Measurements from ENCODE around the gene CNPY1.
"Not testable (repeated sequence)": the region's sequence is repeated elsewhere in the genome, so short reads cannot be mapped to it uniquely, and the experiment has no call there.

CNPY1 gene

DNA sequence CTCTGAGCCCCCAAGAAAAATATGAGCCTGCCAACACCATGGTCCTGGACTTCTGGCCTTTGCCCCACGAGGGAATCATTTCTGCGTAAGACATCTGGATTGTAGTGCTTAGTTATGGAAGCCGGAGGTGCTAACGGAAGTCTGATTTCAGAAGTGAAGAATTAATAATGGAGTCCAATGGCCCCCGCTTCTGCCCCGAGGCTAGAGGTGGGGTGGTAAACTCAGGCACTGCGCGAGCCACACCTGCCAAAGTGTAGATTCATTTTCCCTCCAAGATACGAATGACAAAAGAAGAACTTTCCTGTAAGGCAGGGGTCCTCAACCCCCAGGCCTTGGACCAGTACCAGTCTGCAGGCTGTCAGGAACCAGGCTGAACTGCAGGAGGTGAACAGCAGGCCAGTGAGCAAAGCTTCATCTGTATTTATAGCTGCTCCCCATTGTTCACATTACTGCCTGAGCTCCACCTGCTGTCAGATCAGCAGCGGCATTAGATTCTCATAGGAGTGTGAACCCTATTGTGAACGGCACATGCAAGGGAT, 22.3 kb downstream of the CNPY1 start:
- TF ChIP-seq ZNF274 (IDR thresholded peaks at IDR 0.05; ENCODE audit: low read depth, low read length): no peak
- no peak overlapping the region for H3K4me3 ChIP-seq (ENCODE audit: low read length)

DNA sequence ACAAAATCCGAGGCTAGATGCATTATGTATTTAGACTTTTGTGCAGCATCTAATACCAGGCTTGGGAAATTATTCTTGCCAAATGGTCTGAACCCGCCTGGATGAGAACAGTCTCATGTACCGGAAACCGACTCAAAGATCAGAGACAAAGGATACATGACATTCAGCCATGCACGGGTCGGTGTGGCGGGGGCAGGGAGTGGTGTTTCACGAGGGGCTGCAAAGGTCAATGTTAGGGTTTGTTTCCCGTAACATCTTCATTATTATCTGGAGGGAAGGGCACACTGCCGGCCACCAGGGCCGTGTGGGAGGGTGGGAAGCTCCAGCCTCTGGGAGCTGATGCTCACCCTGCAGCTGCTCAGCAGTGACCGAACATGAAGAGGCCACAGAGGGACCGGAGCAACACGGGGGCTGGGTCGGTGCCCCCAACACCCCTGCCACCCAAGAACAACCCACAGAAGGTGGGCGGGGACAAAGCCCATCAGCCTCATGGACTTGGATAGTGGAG, 23.1 kb downstream of the CNPY1 start:
- no peak for TF ChIP-seq ZNF274 (IDR thresholded peaks at IDR 0.05; ENCODE audit: low read depth, low read length)
- H3K4me3 ChIP-seq (ENCODE audit: low read length): no peak overlapping the region

GRCh38 chr7:155521743-155522398, 24.5 kb downstream of the CNPY1 start:
- no peak overlapping the region for H3K4me3 ChIP-seq (ENCODE audit: low read length)
- TF ChIP-seq ZNF274 (IDR thresholded peaks at IDR 0.05; ENCODE audit: low read depth, low read length): no peak

DNA sequence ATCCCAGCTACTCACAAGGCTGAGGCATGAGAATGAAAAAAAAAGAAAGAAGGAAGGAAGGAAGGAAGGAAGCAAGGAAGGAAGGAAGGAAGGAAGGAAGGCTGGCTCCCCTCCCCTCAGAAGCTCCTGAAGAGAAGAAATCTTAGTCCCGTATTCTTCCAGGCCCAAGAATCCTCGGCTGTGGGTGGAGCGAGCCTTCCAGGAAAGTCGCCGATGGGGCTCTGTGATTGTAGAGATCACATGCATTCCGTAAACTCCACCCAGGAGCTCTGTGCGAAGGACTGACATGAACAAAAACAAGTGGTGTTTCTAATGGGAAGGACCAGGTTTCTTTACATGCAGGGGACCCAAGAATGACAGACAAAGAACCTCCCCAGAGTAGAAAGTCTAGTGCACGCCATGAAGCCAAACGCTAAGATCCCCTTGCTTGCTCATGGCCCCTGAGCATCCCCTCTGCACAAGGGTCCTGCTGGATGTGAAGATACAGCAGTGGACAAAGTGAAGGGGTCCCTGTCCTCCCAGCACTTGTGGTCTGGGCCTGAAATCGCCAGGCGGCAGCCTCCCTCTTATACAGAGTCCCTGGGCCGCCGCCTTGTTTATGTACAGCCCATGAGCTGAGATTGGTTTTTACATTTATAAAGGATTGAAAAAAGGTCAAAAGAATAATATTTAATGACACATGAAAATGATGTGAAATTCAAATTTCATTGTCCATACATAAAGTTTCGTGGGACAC, 25.2 kb downstream of the CNPY1 start:
- H3K4me3 ChIP-seq (ENCODE audit: low read length): no peak overlapping the region
- TF ChIP-seq ZNF274 (IDR thresholded peaks at IDR 0.05; ENCODE audit: low read depth, low read length): no peak

- TF ChIP-seq ZNF274 (IDR thresholded peaks at IDR 0.05; ENCODE audit: low read depth, low read length): no peak
- H3K4me3 ChIP-seq (ENCODE audit: low read length): no peak overlapping the region
Observed at GRCh38 chr7:155520114-155520513, 26.2 kb downstream of the CNPY1 start.

DNA sequence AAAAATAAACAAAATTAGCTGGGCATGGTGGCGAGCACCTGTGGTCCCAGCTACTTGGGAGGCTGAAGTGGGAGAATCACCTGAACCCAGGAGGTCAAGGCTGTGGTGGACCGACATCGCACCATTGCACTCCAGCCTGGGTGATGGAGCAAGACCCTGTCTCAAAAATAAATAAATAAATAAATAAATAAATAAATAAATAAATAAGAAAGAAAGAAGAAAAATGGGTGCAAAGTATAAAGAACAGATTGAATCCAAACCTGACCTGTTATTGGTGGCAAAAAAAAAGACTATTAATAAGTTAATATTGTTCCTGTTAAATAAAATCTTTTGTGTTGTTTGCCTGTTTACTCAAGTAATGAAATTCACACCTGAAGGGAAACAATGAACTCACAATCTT, 27.0 kb downstream of the CNPY1 start:
- not testable (repeated sequence) for H3K4me3 ChIP-seq (ENCODE audit: low read length)

DNA sequence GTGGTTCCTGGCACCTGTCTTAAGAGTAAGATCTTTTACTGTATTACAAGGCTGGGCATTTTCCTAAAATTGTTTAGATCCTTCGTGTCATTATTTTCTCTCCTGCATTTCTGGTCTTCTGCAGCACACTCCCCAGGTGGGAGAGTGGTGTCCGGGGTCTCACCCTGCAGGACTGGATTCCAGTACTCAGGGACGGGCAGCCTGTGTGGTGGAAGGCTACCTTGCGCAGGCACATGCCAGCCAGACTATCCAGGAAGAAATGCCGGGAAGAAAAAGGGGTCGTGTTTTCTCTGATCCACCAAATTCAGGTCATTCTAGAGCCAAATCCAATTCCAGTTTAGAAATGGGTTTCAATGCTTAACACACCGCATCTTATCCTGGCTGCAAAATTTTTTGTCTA, 27.7 kb downstream of the CNPY1 start:
- H3K4me3 ChIP-seq (ENCODE audit: low read length): no peak overlapping the region
- TF ChIP-seq ZNF274 (IDR thresholded peaks at IDR 0.05; ENCODE audit: low read depth, low read length): no peak

DNA sequence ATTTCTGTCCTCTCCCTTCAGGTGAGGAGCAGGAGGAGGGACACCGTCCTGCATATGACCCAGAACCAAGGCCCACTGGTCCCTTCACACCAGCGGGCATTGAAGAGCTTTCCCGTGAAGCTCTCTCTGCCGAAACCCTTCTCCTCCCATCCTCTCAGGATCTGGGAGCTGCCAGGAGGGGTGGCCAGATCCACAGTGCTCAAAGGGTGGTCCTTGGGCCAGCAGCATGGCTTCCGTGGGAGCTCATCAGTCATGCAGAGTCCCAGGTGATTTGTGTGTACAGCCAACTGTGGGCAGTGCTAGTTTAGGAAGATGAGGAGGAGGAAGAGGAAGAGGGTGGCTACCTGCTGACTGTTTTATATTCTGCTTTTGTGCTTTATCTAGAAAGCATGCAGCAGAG, 28.4 kb downstream of the CNPY1 start:
- no peak for TF ChIP-seq ZNF274 (IDR thresholded peaks at IDR 0.05; ENCODE audit: low read depth, low read length)
- H3K4me3 ChIP-seq (ENCODE audit: low read length): no peak overlapping the region

DNA sequence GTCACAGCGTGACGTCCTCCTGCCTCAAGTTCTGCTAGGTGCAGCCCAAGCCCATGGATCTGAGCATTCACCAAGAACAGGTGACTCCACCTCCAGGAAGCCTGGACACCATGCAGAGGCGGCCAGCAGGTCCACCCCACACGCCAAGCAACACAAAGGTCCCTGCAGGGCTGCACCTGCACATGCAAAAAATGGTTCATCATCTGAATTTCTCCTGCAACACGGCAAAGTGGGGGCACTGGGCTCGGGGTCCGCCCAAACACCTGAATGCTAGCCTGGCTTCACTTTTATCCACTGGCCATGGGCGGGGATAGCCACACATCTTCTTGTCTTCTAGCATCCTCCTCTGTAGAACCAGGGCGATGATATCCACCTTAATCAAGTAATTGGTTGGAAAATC, 28.9 kb downstream of the CNPY1 start:
- H3K4me3 ChIP-seq (ENCODE audit: low read length): no peak overlapping the region
- TF ChIP-seq ZNF274 (IDR thresholded peaks at IDR 0.05; ENCODE audit: low read depth, low read length): no peak

- H3K4me3 ChIP-seq (ENCODE audit: low read length): no peak overlapping the region
- TF ChIP-seq ZNF274 (IDR thresholded peaks at IDR 0.05; ENCODE audit: low read depth, low read length): no peak
Observed at GRCh38 chr7:155516466-155516865, 29.9 kb downstream of the CNPY1 start.

DNA sequence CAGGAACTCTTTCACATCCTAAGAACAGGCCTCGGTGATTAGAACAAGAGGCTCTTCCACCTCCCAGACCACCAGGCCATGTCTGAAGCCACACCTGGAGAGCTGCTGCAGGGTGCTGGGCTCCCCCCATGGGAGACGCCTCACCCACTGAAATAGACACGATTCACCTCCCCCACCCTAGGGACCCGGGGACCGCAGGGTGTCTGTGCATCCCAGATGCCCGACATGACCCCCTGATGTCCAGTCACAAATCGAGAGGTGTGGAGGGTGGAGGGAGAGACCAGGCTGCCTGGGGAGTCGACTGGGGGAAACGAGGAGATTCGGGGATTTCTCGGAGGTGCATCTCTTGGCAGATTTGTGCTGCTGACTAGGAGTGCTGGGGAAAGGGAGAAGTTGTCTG, 31.0 kb downstream of the CNPY1 start:
- no peak overlapping the region for H3K4me3 ChIP-seq (ENCODE audit: low read length)
- no peak for TF ChIP-seq ZNF274 (IDR thresholded peaks at IDR 0.05; ENCODE audit: low read depth, low read length)

DNA sequence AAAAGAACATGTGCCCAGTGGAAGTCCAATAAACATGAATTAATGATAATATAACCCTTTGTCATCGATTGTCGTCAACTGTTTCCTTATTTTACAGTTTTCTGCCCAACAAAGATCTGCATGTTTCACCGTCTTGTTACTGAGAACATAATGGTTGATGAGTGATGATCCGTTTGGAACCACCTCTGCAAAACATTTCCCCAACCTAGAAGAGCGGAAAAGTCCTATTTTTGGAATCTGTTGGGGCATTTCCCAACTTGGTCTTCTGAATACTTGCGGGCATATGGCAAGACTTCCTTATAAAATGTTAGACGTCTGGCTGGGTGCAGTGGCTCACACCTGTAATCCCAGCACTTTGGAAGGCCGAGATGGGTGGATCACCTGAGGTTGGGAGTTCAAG, 32.1 kb downstream of the CNPY1 start:
- TF ChIP-seq ZNF274 (IDR thresholded peaks at IDR 0.05; ENCODE audit: low read depth, low read length): no peak
- H3K4me3 ChIP-seq (ENCODE audit: low read length): no peak overlapping the region

DNA sequence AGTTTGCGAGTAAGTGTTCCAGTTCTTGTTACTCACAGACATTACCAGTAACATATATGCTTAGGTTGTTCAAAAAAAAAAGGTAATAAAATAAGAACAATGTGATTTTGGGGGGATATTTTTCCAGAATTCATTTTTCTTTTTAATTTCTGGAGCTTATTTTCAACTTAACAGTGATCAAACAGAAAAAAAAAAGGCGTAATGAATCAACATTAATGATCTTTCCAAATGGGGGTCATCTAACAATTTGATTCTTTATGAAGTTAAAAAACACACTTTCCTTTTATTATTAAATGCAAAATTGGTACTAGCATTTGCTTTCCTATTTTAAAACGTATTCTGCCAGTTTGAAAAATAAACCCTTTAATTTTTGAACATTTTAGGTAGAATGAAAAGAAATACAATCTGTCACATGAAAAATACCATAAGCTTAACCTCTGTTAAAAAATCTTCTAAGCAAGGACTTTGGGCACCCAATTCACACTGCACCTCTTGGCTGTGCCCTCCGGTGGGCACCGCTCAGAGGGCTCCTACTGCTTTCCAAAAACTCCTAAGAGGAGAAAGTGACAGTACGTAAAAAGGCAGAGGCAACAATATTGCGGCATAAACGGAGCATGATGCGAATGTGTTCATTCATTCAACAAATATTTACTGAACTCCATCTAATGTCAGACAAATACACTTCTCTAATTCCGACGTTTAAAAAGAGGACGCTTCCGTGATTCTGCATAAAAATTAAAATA, 32.6 kb downstream of the CNPY1 start:
- no peak for TF ChIP-seq ZNF274 (IDR thresholded peaks at IDR 0.05; ENCODE audit: low read depth, low read length)
- no peak overlapping the region for H3K4me3 ChIP-seq (ENCODE audit: low read length)

DNA sequence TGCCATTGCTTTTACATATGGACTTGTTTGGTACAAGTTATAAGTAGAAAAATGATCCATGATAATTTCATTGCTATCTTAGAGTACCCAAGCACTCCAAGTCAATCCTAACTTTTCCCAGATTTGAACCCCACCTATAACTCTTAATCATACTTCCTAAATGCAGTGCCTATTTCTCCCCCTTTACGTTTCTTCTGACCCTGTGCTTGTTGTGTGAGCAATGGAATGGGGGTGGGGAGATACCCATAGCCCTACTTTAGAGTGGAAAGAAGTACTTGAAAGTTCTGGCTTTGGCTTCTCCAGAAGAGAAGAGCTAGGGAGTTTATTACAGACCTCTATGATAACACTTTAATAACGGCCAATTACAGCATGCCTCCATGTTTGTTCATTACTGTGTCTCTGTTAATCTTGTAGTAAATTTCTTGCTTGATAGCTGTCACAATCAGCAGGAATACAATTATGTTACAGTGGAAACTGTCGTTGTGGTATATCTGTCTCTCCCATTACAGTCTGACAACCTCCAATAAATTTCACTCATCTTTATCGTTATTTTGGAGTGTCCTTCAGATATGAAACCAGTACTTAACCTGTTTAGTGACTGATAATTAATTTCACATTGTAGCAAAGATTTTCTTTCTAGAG, 34.0 kb downstream of the CNPY1 start:
- TF ChIP-seq ZNF274 (IDR thresholded peaks at IDR 0.05; ENCODE audit: low read depth, low read length): no peak
- H3K4me3 ChIP-seq (ENCODE audit: low read length): no peak overlapping the region

Data from GM08714 (cell line).